HG03432 (cell line): ENCODE results near the gene GGA1.
A peak's percentile ranks its signal among the peaks of the same experiment; 100 is the strongest.

ENCODE experiments used
- ATAC-seq: cut with Tn5 transposase; IDR thresholded peaks from one replicate; pipeline ENCODE4 v1.9.1; 2021; ENCODE audit warnings: mild to moderate bottlenecking, moderate library complexity; ENCODE audit not compliant: unreplicated experiment

GGA1 gene

DNA sequence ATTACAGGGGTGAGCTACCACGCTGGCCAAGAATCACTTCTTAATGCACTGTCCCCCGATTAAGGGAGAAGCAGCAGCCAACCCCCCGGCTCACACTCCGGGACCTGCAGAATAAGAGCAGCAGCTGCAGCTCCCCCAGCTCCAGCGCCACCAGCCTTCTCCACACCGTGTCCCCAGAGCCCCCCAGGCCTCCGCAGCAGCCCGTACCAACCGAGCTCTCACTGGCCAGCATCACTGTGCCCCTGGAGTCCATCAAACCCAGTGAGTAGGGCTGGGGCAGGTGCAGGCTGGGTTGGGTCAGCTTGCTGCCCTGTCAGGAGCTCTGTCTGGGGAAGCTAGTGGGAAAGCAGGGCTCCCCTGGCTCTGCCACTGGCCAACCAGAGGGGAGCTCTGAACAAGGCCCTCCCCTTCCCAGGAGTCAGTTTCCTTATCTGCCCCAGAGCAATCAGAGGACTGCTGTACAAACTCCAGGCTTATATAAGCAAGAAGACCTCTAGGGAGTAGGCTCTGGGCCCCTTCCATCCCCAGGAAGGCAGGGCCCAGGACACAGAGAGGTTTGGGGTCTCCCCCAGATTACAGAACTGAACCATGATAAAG lies 22.3 kb downstream of the GGA1 start:
- no peak for ATAC-seq

DNA sequence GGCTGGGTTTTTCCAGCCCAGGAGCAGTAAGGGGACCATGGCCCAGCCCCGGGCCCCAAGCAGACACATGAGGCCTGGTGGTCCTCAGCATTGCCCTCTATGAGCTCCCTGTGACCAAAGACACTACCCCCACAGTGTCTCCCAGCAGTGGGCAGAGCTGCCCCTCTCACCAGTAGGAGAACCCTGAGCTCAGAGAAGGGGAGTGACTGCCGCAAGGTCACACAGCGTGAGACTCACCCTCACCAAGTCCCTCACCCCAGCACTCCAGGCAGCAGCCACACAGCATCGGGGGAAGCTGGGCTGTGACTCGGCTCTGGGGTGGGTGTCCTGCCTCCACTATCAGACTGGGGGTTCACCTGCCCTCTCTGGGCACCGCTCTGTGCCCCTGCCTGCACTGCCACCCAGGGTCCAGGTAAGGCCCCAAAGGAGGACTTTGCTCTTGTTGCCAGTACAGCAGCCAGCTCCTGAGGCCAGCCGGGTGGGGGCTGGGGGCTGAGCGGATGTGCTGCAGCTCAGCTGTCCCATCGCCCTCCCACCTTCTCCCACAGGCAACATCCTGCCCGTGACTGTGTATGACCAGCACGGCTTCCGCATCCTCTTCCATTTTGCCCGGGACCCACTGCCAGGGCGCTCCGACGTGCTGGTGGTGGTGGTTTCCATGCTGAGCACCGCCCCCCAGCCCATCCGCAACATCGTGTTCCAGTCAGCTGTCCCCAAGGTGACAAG lies 23.0 kb downstream of the GGA1 start:
- ATAC-seq: no peak

DNA sequence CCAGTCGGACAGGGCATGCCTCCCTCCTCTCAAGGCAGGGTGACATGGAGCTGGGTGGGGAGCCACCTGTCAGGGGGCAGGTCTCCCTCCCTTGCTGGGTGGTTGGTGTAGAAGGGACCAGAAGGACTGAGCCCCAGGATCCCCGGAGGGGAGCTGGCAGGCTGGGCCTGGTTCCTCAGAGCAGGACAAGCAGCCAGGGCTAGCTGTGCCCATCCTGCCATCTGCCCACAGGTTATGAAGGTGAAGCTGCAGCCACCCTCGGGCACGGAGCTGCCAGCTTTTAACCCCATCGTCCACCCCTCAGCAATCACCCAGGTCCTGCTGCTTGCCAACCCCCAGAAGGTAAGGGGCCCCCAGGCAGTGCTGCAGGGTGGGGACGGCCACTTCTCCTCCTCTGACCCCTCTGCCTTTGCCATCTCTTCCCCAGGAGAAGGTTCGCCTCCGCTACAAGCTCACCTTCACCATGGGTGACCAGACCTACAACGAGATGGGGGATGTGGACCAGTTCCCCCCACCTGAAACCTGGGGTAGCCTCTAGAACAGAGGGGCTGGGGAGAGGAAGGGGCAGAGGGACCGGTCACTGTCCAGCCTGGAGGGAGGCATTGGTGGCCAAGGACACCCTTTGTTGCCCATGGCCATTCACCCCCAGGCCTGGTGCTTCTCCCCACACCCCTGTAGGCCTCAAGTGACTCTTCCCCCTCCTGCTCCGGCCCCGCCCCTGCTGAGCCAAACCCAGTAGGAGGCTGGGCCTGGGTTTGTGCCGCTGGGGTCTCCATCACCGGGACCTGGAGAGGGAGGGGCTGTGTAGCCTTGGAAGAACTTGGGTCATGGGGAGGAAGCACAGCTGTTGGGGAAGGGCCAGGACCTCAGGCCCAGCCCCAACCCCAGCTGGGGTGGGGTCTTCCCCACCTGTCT lies 23.8 kb downstream of the GGA1 start:
- peak; percentile 8 for ATAC-seq

DNA sequence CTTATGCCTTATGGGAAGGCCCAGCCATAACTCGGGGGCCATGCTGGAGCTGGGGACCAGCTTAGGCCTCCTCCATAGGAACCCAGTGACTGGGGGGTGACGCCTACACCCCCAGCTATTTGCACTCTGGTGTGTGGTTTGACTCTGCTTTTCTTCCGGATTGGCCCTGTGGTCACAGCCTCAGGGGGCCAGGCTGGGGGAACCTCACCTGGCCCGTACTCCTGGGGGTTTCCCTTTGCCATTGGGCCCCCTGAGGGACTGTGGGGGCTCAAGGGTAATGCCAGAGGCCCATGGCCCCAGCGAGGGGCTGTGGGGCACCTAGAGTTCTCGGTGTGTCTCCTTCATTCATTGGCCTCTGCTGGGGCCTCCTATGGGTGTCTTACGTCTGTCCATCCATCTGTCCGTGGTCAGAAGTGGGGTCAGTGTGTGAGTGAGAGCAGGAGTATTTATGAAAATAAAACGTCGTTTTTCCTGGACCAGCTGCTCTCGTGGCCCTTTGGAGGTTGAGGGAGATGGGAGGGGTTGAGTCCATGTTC lies 24.5 kb downstream of the GGA1 start:
- peak; percentile 40 for ATAC-seq

DNA sequence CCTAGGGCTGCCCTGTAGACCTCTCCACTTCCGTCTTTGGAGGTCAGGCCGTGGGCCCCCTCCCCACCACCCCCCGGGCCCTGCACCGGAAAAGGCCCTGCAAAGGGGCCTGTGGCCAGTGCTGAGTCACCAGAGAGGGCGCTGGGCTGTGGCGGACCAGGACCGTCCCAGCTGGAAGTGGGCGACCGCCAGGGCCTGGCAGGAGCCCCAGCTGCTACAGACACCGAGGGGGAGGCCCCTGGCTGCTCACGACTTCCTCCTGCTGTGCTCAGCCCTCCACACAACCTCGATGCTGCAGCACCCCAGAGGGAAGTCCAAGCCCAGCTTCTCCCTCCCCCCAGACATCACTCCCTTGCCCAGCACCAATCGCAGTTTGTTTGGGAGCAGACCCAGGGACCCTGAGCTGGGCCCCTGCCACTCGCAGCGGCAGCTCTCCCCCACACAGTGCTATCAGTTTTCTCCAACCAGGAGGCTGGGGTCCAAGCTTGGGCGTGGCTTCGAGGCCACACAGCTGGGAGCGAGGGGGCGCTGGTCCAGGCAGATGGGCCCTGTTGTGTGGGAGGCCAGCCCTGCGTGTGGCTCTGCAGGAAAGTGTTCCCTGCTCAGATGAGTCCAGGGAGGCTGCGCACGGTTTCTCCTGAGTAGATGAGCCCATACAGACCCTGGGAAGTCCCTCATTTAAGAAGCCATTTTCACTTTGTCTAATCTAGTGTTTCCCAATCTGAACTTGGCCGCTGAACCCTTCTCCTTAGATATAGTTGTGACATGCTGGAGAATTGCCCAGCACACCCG lies 25.2 kb downstream of the GGA1 start:
- peak; percentile 55 for ATAC-seq

DNA sequence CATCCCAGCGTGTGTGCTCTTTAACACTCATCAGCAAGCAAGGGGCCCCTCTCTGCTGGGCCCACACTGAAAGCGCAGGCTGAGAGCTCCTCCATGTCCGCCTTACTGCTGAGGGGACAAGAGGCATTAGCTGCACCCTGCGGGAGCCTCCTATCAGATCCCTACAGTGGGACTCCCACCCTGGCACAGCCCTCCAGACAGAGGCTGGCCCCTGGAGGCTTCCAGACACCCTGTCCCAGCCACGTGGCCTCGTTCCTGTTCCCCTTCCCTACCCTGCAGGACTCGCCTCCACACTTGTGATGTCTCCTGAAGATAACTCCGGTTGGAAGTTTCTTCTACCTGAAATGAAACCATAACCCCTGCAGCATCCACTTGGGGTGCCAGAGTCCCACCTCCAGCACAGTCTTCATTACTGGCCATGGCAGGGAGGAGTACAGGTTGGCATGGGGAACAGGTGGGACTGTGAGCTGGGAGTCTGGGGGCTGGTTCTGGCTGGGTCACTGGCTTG lies 25.8 kb downstream of the GGA1 start:
- no peak for ATAC-seq

DNA sequence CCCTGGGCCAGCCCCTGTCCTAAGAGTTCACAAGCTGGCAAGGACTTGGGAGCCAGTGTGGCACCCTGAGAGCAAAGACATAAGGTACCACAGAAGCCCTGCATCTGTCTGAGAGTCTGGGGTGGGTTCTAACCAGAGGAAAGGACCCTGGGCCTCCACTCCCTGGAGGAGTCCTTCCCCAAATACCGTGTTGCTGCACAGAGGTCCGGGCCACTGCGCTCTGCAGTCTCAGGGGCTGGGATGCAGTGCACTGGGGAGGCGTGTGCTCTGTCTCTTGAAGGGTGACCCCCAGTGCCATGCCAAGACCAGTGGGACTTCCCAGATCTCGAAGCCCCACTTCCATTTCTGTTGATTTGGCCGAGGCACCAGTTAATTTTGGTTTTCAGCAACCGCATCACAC lies 26.5 kb downstream of the GGA1 start:
- no peak for ATAC-seq

DNA sequence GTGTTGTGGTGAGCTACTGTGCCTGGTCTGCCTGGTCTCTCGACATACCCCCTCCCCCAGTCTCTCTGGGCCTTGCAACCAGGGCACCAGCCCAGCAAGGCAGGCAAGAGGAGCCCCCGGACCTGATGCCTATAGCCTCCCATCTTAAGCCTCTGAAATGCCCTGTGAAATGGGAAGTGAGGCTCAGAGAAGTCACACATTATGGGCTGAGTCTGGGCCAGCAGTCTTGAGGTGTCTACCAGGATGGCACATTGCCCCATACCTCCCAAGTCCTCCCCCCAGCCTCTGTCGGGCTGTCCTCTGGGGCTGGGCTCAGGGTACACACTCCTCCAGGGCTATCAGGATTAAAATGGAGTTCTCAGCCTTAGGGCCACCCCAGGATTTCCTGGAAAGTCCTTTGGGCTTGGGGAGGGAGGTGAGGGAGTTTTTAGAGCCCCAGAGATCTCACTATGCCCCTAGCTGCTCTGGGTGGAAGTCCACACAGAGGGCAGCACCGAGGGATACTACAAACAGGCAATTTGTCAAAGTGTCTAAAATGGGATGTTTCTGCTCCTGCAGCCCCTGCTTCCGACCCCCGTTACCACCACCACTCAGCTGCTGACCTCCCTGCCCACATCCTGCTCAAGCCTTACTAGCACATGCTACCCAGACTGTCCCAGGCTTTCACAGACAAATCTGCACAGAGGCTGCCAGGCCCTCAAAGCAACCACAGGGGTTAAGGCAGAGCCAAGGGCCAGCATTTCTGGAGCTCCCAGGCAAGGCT lies 27.7 kb downstream of the GGA1 start:
- ATAC-seq: no peak

DNA sequence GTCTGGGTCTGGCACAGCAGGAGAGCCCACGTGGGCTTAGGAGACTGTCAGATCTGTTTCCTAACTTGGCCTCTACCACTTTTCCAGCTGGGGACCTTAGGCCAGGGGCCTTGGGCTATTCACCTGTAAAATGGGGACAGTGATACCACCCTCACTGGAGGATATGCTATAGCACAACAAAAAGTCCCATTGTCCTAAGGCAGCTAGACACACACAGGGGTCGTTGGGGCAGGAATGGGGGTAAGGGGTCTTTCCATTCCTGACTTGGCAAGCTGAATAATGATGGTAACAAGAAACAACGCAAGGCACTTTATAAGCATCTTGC lies 28.3 kb downstream of the GGA1 start:
- no peak for ATAC-seq

DNA sequence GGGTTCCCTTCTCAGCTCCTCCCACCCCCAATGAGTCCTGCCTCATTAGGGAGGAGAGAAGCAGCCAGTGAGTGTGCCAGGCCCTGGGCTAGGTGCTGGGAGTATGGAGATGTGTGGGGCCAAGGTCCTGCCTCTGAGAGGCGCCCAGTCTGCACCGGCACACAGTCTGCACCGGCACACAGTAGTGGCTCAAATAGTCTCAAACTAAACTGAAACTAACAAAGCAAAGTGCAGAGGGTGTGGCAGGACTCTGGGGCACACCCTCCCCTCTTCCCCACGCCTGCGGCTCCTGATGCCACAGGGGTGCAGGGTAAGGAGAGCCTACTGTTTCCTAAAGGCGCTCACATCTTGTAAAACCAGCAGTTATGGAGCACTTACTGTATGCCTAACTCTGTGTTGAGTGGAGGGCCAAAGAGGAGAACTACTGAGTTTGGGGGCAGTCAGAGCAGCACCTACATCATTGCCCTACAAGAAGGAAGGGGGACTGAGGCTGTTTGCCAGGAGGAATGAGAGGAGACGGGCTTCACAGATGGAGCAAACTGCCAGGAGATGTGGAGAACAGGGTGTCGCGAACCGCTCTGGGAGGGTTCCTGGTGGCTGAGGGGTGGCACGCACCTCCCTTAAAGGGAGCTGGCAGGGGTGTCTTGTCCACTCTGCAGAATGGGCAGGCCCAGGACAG lies 29.9 kb downstream of the GGA1 start:
- no peak for ATAC-seq

DNA sequence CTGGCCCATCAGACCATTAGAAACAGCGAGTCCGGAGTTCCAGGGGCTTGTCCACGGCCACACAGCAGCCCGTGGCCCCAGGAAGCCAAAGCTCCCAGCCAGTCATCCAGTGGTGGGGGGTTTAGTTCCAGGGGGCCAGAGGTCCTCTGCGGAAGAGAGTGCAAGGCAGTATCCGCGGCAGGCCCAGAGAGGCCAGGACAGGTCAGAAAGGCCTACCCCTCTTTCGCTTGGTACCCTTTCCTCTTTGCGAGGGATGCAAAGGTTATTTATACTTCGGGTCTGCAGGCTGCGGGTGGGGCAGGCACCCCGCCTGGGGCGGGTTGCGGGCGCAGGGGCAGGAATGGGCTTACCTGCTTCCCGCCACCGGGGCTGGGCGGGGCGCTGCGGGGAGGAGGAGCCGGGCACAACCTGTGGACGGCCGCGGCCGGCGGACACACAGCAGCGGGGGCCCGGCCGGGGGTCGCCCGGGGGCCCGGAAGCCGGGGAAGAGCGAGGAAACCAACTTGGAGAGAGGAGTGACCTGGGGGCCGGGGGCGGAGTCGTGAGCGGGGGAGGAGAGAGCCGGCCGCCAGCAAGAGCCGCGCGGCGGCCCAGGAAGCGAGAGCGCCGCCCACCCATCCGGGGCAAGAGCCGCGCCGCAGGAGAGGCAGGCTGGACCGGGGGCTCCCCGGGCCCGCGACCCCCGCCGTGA lies 30.6 kb downstream of the GGA1 start, which contains the start of gene SH3BP1:
Gene SH3BP1, plus strand, starts transcription at position 600 of the 691 bp plus-strand sequence. CDS start 119 bp downstream, outside the sequence.
- ATAC-seq: peak; percentile 31

DNA sequence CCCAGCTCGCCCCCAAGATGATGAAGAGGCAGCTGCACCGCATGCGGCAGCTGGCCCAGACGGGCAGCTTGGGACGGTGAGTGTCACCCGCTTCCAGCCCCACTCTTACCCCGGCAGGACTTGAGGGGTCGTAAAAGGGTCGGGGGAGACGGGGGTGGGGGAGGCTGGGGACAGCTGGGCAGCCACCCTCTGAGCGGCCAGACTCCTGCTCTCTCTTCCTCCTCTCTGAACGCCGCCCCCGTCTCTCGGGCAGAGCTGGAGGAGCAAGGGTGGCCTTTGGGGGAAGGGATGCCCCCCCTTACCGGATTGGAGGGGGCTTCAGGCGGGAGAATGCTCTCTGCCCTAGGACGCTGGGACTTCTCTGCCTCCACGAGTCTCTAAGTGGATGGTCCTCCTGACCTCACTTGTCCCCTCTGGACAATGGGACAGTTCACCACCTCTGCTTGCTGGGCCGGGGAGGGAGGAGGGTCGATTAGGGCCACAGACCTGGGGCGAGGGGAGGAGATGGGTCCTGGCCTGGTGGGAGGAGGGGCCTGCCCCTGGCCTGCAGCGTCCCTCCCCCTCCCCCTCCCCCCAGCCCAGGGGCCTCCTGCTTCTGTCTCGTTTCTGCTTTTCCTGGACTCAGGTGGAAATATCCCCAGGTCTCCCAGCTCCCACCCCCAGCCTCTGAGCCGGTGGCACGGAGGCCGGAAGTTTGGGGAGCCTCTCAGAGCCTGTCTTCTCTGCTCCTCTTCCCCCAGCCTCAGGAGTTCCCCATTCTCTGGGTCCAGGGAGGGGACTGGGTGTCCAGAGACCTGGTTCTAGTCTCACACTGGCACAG lies 31.3 kb downstream of the GGA1 start:
- no peak for ATAC-seq

DNA sequence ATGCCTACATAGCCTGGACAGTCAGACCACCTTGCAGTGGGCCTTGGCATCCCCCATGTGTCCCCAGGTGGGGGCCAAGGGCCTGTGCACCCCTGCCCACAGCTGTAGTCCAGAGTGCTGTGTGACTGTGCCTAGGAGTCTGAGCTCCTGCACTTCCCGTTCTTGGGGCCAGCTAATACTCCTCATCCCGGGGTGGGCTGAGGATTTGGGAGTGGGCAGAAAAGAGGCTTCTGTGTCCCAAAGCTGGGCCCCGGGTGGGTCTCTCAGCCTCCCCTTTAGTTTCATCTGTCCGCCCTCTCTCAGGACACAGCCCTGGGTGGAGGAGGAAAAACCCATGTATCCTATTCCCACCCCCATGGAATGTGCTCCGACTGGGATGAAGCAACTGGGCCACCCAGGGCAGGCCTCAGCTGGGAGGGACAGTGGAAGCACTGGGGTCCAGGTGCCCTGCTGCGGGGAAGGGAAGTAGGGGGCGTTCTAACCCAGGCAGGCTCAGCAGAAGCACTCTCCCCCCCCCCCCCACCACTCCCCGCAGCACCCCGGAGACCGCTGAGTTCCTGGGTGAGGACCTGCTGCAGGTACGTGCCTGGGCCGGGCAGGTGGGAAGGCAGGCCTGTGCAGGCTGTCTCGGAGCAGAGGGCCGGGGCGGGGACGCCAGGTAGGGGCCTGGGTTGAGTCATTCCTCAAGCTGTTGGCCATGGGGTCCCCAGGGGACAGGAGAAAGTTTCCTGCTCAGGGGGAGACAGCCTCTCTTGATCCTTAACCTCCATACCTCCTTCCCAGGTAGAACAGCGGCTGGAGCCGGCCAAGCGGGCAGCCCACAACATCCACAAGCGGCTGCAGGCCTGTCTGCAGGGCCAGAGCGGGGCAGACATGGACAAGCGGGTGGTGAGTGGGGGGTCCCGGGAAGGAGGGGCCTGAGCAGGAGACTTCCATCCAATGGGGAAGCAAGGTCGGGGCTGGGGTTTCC lies 32.2 kb downstream of the GGA1 start:
- no peak for ATAC-seq

DNA sequence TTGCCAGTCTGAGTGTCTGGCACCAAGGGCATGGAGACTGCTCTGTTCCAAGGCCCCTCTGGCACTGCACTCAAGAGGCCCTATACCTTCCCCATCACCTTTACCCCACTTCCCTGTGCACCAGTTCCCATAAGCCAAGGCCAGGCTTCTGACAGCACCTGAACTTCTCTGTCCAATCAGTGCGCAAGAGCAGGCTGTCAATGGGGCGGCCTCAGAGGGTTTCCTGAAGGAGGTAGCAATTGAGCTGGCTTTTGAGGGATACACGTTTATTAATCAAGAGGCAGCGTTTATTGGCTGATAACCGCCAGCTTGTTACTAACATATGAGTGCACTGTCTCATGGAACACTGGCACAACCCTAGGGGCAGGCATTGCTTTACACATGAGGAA lies 32.9 kb downstream of the GGA1 start:
- ATAC-seq: no peak

DNA sequence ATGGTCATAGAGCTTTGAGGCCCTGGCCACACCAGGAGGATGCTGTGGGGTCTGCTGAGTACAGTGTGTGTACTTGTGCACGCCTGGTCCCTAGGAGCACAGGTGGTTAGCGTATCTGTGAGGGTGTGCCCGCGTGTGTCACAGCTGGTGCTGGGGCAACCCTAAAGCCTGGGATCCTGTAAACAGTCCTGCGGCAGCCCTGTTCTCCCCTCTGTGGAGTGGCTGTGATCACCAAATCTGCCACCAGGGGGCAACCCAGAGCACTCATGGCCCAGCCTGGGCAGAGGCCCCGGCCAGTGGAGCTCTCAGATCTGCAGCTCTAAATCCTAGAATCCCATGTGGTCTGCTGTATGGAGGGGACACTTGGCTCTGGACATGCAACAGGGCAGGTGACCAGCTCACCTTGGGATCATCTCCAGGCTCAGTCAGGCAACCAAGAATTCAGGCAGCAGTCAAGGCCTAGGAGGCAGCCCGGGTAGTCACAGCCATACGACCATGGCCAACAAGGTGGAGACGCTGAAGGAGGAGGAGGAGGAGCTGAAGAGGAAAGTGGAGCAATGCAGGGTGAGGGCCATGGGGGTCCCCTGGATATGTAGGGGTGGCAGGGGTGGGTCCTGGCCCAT lies 34.7 kb downstream of the GGA1 start:
- no peak for ATAC-seq

DNA sequence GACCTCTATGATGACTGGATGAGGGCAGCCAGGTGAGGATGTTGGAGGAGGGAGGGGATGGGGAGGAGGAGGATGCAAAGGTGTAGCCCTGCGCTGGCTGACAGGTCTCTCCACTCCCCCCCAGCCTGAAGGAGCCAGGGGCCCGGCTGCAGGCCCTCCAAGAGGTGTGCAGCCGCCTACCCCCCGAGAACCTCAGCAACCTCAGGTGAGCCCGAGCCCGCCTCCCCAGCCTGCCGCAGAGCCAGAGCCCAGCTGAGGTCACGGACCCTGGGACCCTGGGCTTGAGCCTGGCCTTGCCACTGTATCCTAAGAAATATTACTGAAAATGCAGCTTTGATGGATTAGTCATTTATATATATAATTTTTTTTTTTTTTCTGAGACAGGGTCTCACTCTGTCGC lies 38.7 kb downstream of the GGA1 start:
- no peak for ATAC-seq
